ENCODE measurements around the gene DUOX2.

The DUOX2 gene

DNA sequence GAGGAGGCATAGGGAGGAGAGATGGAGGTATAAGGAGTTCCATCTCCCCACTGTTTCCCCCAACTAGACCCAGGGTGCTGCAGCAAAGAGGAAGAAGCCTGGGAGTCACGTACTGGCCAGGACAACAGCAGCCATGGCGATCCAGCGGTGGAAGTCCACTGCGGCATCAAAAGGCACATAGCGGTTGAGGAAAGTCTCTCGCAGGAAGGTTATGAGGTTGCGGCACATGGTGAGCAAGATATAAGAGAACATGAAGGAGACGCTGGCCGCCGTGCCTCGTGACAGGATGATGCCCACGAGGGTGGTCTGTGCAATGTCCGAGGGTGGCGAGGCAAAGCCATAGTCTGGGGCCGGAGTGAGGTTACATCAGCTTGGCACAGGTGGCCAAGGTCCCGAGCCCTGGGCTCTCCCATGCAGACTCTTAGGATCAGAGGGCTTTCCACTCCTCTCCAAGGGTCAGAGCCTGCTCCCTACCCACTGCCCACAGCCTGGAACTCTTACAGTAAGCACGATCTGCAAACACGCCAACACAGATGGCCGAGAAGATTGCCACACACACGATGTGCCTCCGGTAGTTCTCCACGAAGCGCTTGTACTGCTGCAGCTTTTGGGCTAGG, 14.3 kb downstream of the DUOX2 start:
- Histone ChIP-seq H3K36me3 (ENCODE audit: insufficient read depth, low read length) (no peaks in the 10 kb centered on the region), H3K79me2 (ENCODE audit: control insufficient read depth, insufficient read depth, low read length, unreplicated experiment) (no peaks in the 10 kb centered on the region), H2AFZ (ENCODE audit: low read length, unreplicated experiment) (no peak overlapping the region), H3K27me3 (ENCODE audit: insufficient read depth, low read length) (peaks cover 37% of the 10 kb centered on the region), H3K4me1 (ENCODE audit: control insufficient read depth, insufficient read depth, low read length, unreplicated experiment) (no peaks in the 10 kb centered on the region), H3K4me3 (ENCODE audit: low read depth, low read length) (no peak overlapping the region), H3K27ac (ENCODE audit: low read depth, low read length) (no peak overlapping the region)

DNA sequence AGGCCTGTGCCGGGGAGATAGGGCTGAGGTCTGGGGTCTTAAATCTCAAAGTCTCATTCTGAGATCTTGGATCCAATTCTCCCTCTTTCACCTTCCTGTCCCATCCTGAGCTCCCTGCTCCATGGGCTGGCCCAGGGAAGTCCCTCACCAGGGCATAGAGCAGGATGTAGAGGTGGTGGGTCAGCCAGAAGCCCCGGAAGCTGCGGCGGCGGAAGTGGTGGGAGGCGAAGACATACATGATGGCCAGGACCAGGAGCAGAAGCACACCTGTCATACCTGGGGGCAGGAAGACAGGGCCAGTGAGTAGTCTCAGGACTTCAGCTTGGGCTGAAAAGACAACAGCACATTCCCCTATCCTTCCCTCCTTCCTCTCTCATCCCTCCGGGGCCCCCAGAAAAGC, 16.5 kb downstream of the DUOX2 start:
- H3K4me3 ChIP-seq (ENCODE audit: low read depth, low read length): no peak overlapping the region
- H3K27me3 ChIP-seq (ENCODE audit: insufficient read depth, low read length): peaks cover 35% of the 10 kb centered on the region
- H3K36me3 ChIP-seq (ENCODE audit: insufficient read depth, low read length): no peaks in the 10 kb centered on the region
- H3K79me2 ChIP-seq (ENCODE audit: control insufficient read depth, insufficient read depth, low read length, unreplicated experiment): no peaks in the 10 kb centered on the region
- H2AFZ ChIP-seq (ENCODE audit: low read length, unreplicated experiment): no peak overlapping the region
- no peak overlapping the region for H3K27ac ChIP-seq (ENCODE audit: low read depth, low read length)
- no peaks in the 10 kb centered on the region for H3K4me1 ChIP-seq (ENCODE audit: control insufficient read depth, insufficient read depth, low read length, unreplicated experiment)

DNA sequence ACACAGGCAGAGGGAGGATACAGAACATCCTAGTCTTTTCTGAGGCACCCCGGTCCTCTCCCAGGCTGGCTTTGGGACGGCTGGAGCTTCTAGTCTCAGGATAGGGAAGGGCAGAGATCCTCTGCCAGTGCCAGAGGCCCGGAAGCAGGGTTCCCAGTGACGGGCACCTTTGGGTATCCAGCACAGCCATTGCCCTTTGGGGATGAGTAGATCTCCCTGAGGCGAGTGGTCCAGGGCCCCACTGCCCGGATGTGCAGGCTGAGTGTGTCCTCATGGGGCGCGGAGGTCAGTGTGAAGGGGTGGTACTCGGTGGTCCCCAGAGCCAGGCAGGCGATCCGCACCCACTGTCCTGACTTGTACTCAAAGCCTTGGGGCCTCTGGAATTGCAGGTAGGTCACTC, 18.3 kb downstream of the DUOX2 start:
- Histone ChIP-seq H3K27ac (ENCODE audit: low read depth, low read length) (no peak overlapping the region), H3K27me3 (ENCODE audit: insufficient read depth, low read length) (peaks cover 41% of the 10 kb centered on the region), H3K36me3 (ENCODE audit: insufficient read depth, low read length) (no peaks in the 10 kb centered on the region), H3K4me3 (ENCODE audit: low read depth, low read length) (no peak overlapping the region), H2AFZ (ENCODE audit: low read length, unreplicated experiment) (no peak overlapping the region), H3K4me1 (ENCODE audit: control insufficient read depth, insufficient read depth, low read length, unreplicated experiment) (peaks cover 9% of the 10 kb centered on the region), H3K79me2 (ENCODE audit: control insufficient read depth, insufficient read depth, low read length, unreplicated experiment) (no peaks in the 10 kb centered on the region)

DNA sequence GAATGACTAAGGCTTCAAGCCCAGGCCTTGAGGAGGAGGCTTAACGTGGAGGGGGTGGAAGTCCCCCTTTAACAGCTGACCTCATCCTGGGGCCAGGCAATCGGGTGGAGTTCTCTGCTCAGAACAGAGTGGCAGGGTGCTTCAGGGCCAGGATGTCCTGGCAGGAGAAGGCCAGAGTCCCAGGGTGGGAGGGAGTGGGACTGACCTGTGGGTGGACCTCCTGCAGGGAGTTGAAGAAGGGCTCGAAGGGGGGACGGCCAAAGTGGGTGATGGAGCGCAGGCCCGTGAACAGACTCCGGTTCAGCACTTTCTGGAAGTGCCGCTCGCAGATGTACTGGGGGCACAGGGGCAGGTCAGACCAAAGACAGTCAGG, 19.6 kb downstream of the DUOX2 start:
- Histone ChIP-seq H3K27ac (ENCODE audit: low read depth, low read length) (no peak overlapping the region), H3K36me3 (ENCODE audit: insufficient read depth, low read length) (no peaks in the 10 kb centered on the region), H2AFZ (ENCODE audit: low read length, unreplicated experiment) (no peak overlapping the region), H3K4me3 (ENCODE audit: low read depth, low read length) (no peak overlapping the region), H3K4me1 (ENCODE audit: control insufficient read depth, insufficient read depth, low read length, unreplicated experiment) (peaks cover 9% of the 10 kb centered on the region), H3K79me2 (ENCODE audit: control insufficient read depth, insufficient read depth, low read length, unreplicated experiment) (no peaks in the 10 kb centered on the region), H3K27me3 (ENCODE audit: insufficient read depth, low read length) (peaks cover 50% of the 10 kb centered on the region)

DNA sequence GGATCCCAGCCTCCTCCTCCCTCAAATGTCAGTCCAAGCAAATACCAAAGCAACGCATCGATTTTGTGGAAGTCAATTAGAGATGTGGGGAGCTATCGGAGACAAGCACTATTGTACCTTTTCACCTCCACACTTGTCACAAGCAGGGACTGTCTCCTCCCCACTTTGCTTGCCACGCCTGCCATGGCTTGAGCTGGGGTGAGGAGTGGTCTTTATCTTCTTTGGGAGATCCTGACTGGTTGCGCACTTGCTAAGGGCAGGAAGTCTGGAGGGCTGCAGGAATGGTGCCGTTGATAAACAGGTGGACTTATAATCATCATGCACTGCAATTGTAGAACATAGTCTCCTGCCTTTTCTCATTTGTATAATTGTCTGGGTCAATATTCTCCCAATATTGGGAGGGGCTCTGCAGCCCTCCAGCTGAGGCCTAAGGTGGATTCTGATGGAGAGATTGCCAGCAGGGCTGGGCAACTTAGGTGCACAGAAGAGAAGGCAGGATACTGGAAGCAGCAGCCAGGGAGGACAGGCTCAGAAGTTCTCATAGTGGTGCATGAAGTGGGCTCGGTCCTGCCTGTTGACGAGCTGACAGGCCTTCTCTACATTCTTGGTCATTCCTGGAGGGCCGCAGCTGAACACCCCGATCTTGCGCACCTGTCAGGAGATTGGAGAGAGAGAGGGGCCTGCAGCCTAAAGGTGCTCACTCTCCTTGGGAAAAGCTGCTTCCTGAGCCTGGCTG, 20.2 kb downstream of the DUOX2 start:
- Histone ChIP-seq H2AFZ (ENCODE audit: low read length, unreplicated experiment) (no peak overlapping the region), H3K36me3 (ENCODE audit: insufficient read depth, low read length) (no peaks in the 10 kb centered on the region), H3K27ac (ENCODE audit: low read depth, low read length) (no peak overlapping the region), H3K79me2 (ENCODE audit: control insufficient read depth, insufficient read depth, low read length, unreplicated experiment) (no peaks in the 10 kb centered on the region), H3K4me3 (ENCODE audit: low read depth, low read length) (no peak overlapping the region), H3K27me3 (ENCODE audit: insufficient read depth, low read length) (peaks cover 54% of the 10 kb centered on the region), H3K4me1 (ENCODE audit: control insufficient read depth, insufficient read depth, low read length, unreplicated experiment) (peaks cover 9% of the 10 kb centered on the region)

DNA sequence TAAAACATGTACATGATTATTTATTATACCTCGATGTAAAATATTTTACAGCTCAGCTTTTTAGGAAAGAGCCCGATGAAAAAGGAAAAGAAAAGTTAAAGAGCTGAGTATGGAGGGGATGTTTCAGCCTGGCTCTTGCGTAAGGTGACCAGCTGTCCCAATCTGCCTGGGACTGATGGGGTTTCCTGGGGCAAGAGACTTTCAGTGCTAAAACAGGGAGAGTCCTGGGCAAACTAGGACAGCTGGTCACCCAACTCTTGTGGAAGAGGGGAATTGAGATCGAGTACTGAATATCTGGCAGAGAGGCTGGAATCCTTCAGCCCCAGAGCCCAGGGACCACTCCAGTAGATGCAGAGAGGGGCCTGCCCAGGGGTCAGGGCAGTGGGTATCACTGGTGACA, 21.0 kb downstream of the DUOX2 start:
- Histone ChIP-seq H3K27ac (ENCODE audit: low read depth, low read length) (no peak overlapping the region), H3K79me2 (ENCODE audit: control insufficient read depth, insufficient read depth, low read length, unreplicated experiment) (no peaks in the 10 kb centered on the region), H3K4me3 (ENCODE audit: low read depth, low read length) (no peak overlapping the region), H3K36me3 (ENCODE audit: insufficient read depth, low read length) (no peaks in the 10 kb centered on the region), H3K4me1 (ENCODE audit: control insufficient read depth, insufficient read depth, low read length, unreplicated experiment) (peaks cover 9% of the 10 kb centered on the region), H3K27me3 (ENCODE audit: insufficient read depth, low read length) (peaks cover 52% of the 10 kb centered on the region), H2AFZ (ENCODE audit: low read length, unreplicated experiment) (no peak overlapping the region)

DNA sequence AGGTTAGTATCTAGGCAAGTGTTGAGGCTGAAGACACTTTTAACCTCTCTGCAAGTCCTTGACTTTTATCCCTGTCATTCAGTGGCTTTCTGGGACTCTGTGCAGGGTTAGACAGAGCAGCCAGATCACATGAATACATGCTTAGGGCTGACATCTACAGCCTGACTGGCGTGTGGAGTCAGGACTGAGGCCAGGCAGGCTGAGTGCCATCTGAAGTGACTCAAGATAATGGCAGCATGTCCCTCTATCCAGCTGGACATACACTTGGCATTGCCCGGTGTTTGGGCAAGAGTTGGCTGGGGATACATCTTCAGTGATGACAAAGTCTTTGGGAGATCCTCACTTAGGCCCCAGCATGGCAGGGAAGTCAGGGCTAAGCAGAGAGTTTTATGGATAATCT, 22.4 kb downstream of the DUOX2 start:
- Histone ChIP-seq H3K27ac (ENCODE audit: low read depth, low read length) (no peak overlapping the region; the same call in 1 of the 2 replicates), H3K4me3 (ENCODE audit: low read depth, low read length) (no peak overlapping the region), H3K27me3 (ENCODE audit: insufficient read depth, low read length) (peaks cover 63% of the 10 kb centered on the region), H3K36me3 (ENCODE audit: insufficient read depth, low read length) (no peaks in the 10 kb centered on the region), H2AFZ (ENCODE audit: low read length, unreplicated experiment) (peak overlapping the region; percentile 7), H3K4me1 (ENCODE audit: control insufficient read depth, insufficient read depth, low read length, unreplicated experiment) (peaks cover 9% of the 10 kb centered on the region), H3K79me2 (ENCODE audit: control insufficient read depth, insufficient read depth, low read length, unreplicated experiment) (no peaks in the 10 kb centered on the region)

DNA sequence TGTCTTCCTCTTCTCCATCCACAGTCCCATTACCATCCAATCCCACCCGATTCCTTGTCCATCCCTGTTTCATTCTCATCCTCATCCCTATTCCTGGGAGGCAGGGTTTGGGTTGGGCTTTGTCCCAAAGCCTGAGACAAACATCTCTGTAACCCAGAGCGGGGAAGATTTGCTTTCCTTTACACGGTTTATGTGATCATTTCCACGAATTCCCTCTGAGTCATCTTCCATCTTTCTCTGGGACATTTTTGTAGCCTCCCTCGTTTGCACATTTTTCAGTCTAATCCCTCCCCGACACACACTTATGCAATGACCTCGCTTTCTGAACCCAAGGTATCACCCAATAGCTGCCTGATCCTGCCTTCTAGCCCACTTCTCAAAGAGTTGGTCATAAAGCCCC, 22.8 kb downstream of the DUOX2 start:
- no peaks in the 10 kb centered on the region for H3K36me3 ChIP-seq (ENCODE audit: insufficient read depth, low read length)
- H3K4me1 ChIP-seq (ENCODE audit: control insufficient read depth, insufficient read depth, low read length, unreplicated experiment): peaks cover 9% of the 10 kb centered on the region
- H3K79me2 ChIP-seq (ENCODE audit: control insufficient read depth, insufficient read depth, low read length, unreplicated experiment): no peaks in the 10 kb centered on the region
- H3K27ac ChIP-seq (ENCODE audit: low read depth, low read length): no peak overlapping the region; the same call in 1 of the 2 replicates
- H3K4me3 ChIP-seq (ENCODE audit: low read depth, low read length): no peak overlapping the region
- peak overlapping the region; percentile 7 for H2AFZ ChIP-seq (ENCODE audit: low read length, unreplicated experiment)
- H3K27me3 ChIP-seq (ENCODE audit: insufficient read depth, low read length): peaks cover 66% of the 10 kb centered on the region

DNA sequence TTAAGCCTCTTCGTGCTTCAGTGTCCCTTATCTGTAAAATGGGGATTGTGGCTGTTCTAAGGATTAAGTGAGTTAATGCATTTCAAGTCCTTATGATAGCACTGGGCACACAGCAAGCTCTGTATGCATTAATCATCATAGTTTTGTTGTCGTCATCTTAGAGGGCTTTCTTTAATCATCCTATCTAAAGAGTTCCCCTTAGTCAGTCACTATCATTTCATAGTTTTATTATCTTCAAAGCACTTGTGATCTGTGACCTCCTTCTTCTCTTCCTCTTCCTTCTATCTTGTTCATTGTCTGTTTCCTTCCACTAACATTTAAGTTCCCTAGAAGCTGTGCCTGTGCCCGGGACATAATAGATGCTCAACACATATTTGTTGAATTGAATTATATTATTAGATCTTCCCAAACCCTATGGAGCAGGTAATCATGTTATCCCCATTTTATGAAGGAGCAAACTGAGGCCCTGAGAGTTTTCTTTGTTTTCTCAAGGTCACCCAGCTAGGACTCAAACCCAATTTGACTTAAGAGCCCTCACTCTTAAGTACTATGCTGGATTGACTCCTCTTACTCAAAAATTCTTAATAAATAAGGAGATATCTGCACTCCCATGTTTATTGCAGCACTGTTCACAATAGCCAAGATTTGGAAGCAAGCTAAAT, 24.1 kb downstream of the DUOX2 start:
- no peaks in the 10 kb centered on the region for H3K79me2 ChIP-seq (ENCODE audit: control insufficient read depth, insufficient read depth, low read length, unreplicated experiment)
- no peak overlapping the region for H3K27ac ChIP-seq (ENCODE audit: low read depth, low read length)
- H3K27me3 ChIP-seq (ENCODE audit: insufficient read depth, low read length): peaks cover 74% of the 10 kb centered on the region
- H2AFZ ChIP-seq (ENCODE audit: low read length, unreplicated experiment): no peak overlapping the region
- no peak overlapping the region for H3K4me3 ChIP-seq (ENCODE audit: low read depth, low read length)
- H3K36me3 ChIP-seq (ENCODE audit: insufficient read depth, low read length): no peaks in the 10 kb centered on the region
- peaks cover 9% of the 10 kb centered on the region for H3K4me1 ChIP-seq (ENCODE audit: control insufficient read depth, insufficient read depth, low read length, unreplicated experiment)

DNA sequence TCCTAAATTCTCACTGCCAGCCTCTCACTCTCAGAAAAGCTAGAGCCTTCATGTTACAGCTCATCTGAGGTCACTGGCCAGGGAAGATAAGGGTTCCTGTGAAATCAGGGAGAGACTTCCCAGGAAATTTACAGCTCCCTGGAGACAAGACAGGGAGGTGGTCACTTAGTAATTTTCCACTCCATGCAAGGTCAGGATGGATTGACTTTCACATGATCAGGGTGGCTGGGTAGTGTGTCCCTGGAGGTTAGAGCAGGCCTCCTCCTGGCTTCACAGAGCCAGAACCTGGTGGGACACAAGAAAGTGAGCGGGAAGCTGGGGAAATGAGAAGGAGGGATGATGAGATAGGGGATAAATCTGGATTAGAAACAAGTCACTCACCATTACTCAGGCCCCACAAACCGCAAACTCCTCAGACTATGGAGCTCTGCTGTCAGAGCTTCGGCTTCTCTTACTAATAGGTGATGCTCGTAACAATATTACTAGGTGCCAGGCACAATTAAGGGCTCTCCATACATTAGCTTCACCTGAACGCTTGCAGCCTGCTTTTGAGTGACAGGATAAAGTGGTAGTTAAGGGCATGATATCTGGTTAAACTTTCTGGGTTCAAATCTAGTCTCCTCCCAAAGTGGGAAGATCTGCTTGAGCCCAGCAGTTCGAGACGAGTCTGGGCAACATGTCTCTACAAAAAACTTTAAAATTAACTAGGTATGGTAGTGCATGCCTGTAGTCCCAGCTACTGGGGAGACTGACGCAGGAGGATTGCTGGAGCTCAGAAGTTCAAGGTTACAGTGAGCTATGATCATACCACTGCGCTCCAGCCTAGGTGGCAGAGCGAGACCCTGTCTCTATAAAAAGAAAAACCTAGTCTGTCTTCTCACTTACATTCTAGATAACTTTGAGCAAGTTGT, 24.9 kb downstream of the DUOX2 start:
- Histone ChIP-seq H3K27ac (ENCODE audit: low read depth, low read length) (no peak overlapping the region), H2AFZ (ENCODE audit: low read length, unreplicated experiment) (no peak overlapping the region), H3K4me1 (ENCODE audit: control insufficient read depth, insufficient read depth, low read length, unreplicated experiment) (peaks cover 9% of the 10 kb centered on the region), H3K27me3 (ENCODE audit: insufficient read depth, low read length) (peaks cover 82% of the 10 kb centered on the region), H3K36me3 (ENCODE audit: insufficient read depth, low read length) (no peaks in the 10 kb centered on the region), H3K79me2 (ENCODE audit: control insufficient read depth, insufficient read depth, low read length, unreplicated experiment) (no peaks in the 10 kb centered on the region), H3K4me3 (ENCODE audit: low read depth, low read length) (no peak overlapping the region)

Data from ACC112 (cell line).